ENCODE measurements around the gene TMEM163. TPM values are rescaled to one million over a fixed set of nuclear protein-coding genes. Genes with fewer than 3 reads are reported as not detected.

Gene TMEM163
- total RNA-seq, 1 donor from 2014 or later = 0.18 TPM

DNA sequence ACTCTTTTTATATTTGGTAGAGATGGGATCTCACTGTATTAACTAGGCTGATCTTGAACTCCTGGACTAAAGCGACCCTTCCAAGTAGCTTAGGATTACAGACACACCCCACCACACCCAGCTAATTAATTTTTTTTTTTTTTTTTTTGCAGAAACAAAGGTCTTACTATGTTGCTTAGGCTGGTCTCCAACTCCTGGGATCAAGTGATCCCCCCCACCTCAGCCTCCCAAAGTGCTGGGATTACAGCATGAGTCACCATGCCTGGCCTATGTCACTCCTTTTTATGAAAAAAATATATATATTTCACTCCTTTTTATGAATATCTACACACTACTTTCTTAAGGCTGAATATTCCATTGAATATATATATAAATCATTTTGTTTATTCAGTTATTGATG, 302.2 kb downstream of the TMEM163 start:
- no peaks in the 10 kb centered on the region for H3K36me3 ChIP-seq (ENCODE audit: insufficient read depth, low read length)
- no peak overlapping the region for H3K27ac Mint-ChIP-seq (ENCODE audit: unreplicated experiment)
- DNase-seq (ENCODE audit: low read depth) = no peak
- no peaks in the 10 kb centered on the region for H4K20me1 ChIP-seq (ENCODE audit: insufficient read depth, low read length)
- no peak for TF ChIP-seq EZH2 (IDR thresholded peaks at IDR 0.05; ENCODE audit: insufficient read depth, low read length)
- TF ChIP-seq, protein P1, sequence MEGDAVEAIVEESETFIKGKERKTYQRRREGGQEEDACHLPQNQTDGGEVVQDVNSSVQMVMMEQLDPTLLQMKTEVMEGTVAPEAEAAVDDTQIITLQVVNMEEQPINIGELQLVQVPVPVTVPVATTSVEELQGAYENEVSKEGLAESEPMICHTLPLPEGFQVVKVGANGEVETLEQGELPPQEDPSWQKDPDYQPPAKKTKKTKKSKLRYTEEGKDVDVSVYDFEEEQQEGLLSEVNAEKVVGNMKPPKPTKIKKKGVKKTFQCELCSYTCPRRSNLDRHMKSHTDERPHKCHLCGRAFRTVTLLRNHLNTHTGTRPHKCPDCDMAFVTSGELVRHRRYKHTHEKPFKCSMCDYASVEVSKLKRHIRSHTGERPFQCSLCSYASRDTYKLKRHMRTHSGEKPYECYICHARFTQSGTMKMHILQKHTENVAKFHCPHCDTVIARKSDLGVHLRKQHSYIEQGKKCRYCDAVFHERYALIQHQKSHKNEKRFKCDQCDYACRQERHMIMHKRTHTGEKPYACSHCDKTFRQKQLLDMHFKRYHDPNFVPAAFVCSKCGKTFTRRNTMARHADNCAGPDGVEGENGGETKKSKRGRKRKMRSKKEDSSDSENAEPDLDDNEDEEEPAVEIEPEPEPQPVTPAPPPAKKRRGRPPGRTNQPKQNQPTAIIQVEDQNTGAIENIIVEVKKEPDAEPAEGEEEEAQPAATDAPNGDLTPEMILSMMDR (IDR thresholded peaks at IDR 0.05; ENCODE audit: insufficient read depth, low read depth, low read length) = no peak
- H3K9me3 Mint-ChIP-seq (ENCODE audit: unreplicated experiment) = no peaks in the 10 kb centered on the region
- FAIRE-seq = no peak
- H3K4me2 ChIP-seq (ENCODE audit: low read length) = no peak overlapping the region
- H3K27me3 Mint-ChIP-seq (ENCODE audit: low read depth, unreplicated experiment) = no peaks in the 10 kb centered on the region
- H3K36me3 Mint-ChIP-seq (ENCODE audit: low read depth, unreplicated experiment) = peaks cover 2% of the 10 kb centered on the region
- peaks cover 10% of the 10 kb centered on the region for H3K4me1 Mint-ChIP-seq (ENCODE audit: low read depth, unreplicated experiment)
- H3K9ac ChIP-seq (ENCODE audit: low read length) = no peak overlapping the region
- H3K79me2 ChIP-seq (ENCODE audit: insufficient read depth, low read length) = no peaks in the 10 kb centered on the region
- H3K9me3 ChIP-seq (ENCODE audit: insufficient read depth, low read depth, low read length) = no peaks in the 10 kb centered on the region
- H3K4me3 ChIP-seq (ENCODE audit: insufficient read depth, low read depth, low read length) = no peak overlapping the region
- no peak overlapping the region for H2AFZ ChIP-seq (ENCODE audit: low read depth, low read length)
- H3K4me1 ChIP-seq (ENCODE audit: insufficient read depth, low read length) = peaks cover 6% of the 10 kb centered on the region
- no peak overlapping the region for H3K4me3 Mint-ChIP-seq (ENCODE audit: unreplicated experiment)
- no peak overlapping the region for H3K27ac ChIP-seq (ENCODE audit: low read depth, low read length)
- no peaks in the 10 kb centered on the region for H3K27me3 ChIP-seq (ENCODE audit: insufficient read depth, low read length)

DNA sequence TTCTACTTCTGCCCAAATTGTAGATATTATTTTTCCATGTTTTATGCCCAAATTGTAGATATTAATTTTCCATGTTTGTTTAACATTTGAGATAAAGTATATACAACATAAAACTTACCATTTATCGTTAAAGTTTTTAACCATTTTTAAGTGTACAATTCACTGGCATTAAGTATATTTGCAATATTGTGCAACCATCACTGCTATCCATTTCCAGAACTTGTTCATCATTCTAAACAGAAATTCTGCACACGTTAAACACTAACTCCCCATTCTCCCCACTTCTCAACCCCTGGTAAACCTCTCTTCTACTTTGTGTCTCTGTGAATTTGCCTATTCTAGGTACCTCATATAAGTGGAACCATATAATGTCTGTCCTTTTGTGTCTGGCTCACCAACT, 302.8 kb downstream of the TMEM163 start:
- no peak overlapping the region for H3K4me2 ChIP-seq (ENCODE audit: low read length)
- no peak for DNase-seq (ENCODE audit: low read depth)
- no peaks in the 10 kb centered on the region for H3K36me3 ChIP-seq (ENCODE audit: insufficient read depth, low read length)
- H3K27me3 Mint-ChIP-seq (ENCODE audit: low read depth, unreplicated experiment) = no peaks in the 10 kb centered on the region
- H4K20me1 ChIP-seq (ENCODE audit: insufficient read depth, low read length) = no peaks in the 10 kb centered on the region
- H3K9me3 Mint-ChIP-seq (ENCODE audit: unreplicated experiment) = no peaks in the 10 kb centered on the region
- no peak for FAIRE-seq
- TF ChIP-seq, protein P1 (IDR thresholded peaks at IDR 0.05; ENCODE audit: insufficient read depth, low read depth, low read length) = no peak
- TF ChIP-seq EZH2 (IDR thresholded peaks at IDR 0.05; ENCODE audit: insufficient read depth, low read length) = no peak
- no peak overlapping the region for H3K27ac ChIP-seq (ENCODE audit: low read depth, low read length)
- H3K79me2 ChIP-seq (ENCODE audit: insufficient read depth, low read length) = no peaks in the 10 kb centered on the region
- H3K4me1 Mint-ChIP-seq (ENCODE audit: low read depth, unreplicated experiment) = peaks cover 16% of the 10 kb centered on the region
- H3K4me1 ChIP-seq (ENCODE audit: insufficient read depth, low read length) = peaks cover 12% of the 10 kb centered on the region
- H3K9ac ChIP-seq (ENCODE audit: low read length) = no peak overlapping the region
- H3K4me3 ChIP-seq (ENCODE audit: insufficient read depth, low read depth, low read length) = no peak overlapping the region
- no peaks in the 10 kb centered on the region for H3K27me3 ChIP-seq (ENCODE audit: insufficient read depth, low read length)
- no peak overlapping the region for H3K4me3 Mint-ChIP-seq (ENCODE audit: unreplicated experiment)
- H3K9me3 ChIP-seq (ENCODE audit: insufficient read depth, low read depth, low read length) = no peaks in the 10 kb centered on the region
- H3K27ac Mint-ChIP-seq (ENCODE audit: unreplicated experiment) = no peak overlapping the region
- peaks cover 2% of the 10 kb centered on the region for H3K36me3 Mint-ChIP-seq (ENCODE audit: low read depth, unreplicated experiment)
- H2AFZ ChIP-seq (ENCODE audit: low read depth, low read length) = no peak overlapping the region

DNA sequence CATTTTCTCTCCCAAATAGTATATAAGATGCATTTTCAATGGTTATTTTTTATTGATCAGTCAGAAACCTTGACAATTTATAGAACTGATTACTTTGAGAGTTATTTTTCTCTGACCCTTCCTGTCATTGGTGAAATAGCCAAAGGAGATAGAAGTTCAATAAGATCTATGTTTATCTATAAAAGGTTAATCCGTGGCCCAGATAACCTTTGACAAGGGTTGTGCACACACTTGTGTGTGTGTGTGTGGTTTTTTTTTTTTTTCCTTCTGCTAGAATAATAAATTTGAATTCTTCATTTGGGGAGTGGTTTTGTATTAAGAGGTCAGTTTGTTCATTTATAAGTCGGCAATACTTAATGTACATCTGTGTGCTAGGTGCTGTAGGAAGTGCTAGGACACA, 304.9 kb downstream of the TMEM163 start:
- H3K27ac Mint-ChIP-seq (ENCODE audit: unreplicated experiment) = no peak overlapping the region
- TF ChIP-seq, protein P1 (IDR thresholded peaks at IDR 0.05; ENCODE audit: insufficient read depth, low read depth, low read length) = no peak
- TF ChIP-seq EZH2 (IDR thresholded peaks at IDR 0.05; ENCODE audit: insufficient read depth, low read length) = no peak
- DNase-seq (ENCODE audit: low read depth) = no peak
- no peak overlapping the region for H3K9ac ChIP-seq (ENCODE audit: low read length)
- no peaks in the 10 kb centered on the region for H3K27me3 ChIP-seq (ENCODE audit: insufficient read depth, low read length)
- no peak overlapping the region for H3K4me2 ChIP-seq (ENCODE audit: low read length)
- no peaks in the 10 kb centered on the region for H3K9me3 ChIP-seq (ENCODE audit: insufficient read depth, low read depth, low read length)
- FAIRE-seq = no peak
- peaks cover 4% of the 10 kb centered on the region for H3K36me3 Mint-ChIP-seq (ENCODE audit: low read depth, unreplicated experiment)
- no peaks in the 10 kb centered on the region for H3K79me2 ChIP-seq (ENCODE audit: insufficient read depth, low read length)
- H3K36me3 ChIP-seq (ENCODE audit: insufficient read depth, low read length) = no peaks in the 10 kb centered on the region
- H3K27me3 Mint-ChIP-seq (ENCODE audit: low read depth, unreplicated experiment) = no peaks in the 10 kb centered on the region
- no peaks in the 10 kb centered on the region for H3K9me3 Mint-ChIP-seq (ENCODE audit: unreplicated experiment)
- no peak overlapping the region for H3K4me3 ChIP-seq (ENCODE audit: insufficient read depth, low read depth, low read length)
- no peaks in the 10 kb centered on the region for H4K20me1 ChIP-seq (ENCODE audit: insufficient read depth, low read length)
- no peak overlapping the region for H2AFZ ChIP-seq (ENCODE audit: low read depth, low read length)
- no peak overlapping the region for H3K27ac ChIP-seq (ENCODE audit: low read depth, low read length)
- peaks cover 19% of the 10 kb centered on the region for H3K4me1 ChIP-seq (ENCODE audit: insufficient read depth, low read length)
- H3K4me3 Mint-ChIP-seq (ENCODE audit: unreplicated experiment) = no peak overlapping the region
- peaks cover 28% of the 10 kb centered on the region for H3K4me1 Mint-ChIP-seq (ENCODE audit: low read depth, unreplicated experiment)

All from astrocyte (in vitro differentiated cells and primary cell).